Measurements from ENCODE around the gene PTPRD. TPM values are rescaled to one million over a fixed set of nuclear protein-coding genes. Genes with fewer than 3 reads are reported as not detected.
A peak's percentile ranks its signal among the peaks of the same experiment; 100 is the strongest.

The PTPRD gene
- total and polyA plus RNA-seq, 2 donors (not counting 1 experiment from before 2014, with no cell fraction given), result 0.35 to 4.8 TPM

DNA sequence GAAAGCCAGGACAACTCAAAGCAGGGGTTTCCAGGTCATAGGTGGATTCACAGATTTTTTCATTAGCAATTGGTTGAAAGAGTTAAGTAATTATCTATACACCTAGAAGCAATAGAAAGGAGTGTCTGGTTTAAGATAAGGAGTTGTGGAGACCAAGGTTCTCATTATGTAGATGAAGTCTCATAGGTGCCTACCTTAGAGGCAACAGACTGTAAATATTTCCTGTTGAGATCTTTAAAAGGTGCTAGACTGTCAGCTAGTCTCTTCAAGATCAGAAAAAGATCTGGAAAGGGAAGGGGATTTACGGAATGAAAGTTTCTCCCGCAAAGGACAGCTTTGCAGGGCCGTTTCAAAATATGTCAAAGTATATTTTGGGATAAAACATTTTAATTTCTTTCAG is 603.4 kb downstream of the PTPRD start:
- Histone ChIP-seq H3K4me2 (ENCODE audit: extremely low read depth, insufficient read depth, low read length) (no peak overlapping the region), H3K4me3 (replicated peaks in 1 of 4; ENCODE audit: control extremely low read depth in 1 of 4, insufficient read depth in 1 of 4, low read depth in 3 of 4, low read length in 4 of 4) (no peak overlapping the region), H4K20me1 (ENCODE audit: control insufficient read depth, extremely low read depth, insufficient read depth, low read length) (no peaks in the 10 kb centered on the region), H3K27ac (ENCODE audit: insufficient read depth, low read length) (no peak overlapping the region), H3K9ac (ENCODE audit: insufficient read depth, low read length) (no peak overlapping the region), H2AFZ (ENCODE audit: low read length) (no peak overlapping the region), H3K79me2 (ENCODE audit: control insufficient read depth, insufficient read depth, low read length) (no peaks in the 10 kb centered on the region), H3K9me3 (ENCODE audit: control insufficient read depth, insufficient read depth, low read depth, low read length) (no peaks in the 10 kb centered on the region), H3K36me3 (ENCODE audit: control insufficient read depth, insufficient read depth, low read length) (no peaks in the 10 kb centered on the region), H3K27me3 (ENCODE audit: control insufficient read depth, insufficient read depth, low read length) (no peaks in the 10 kb centered on the region), H3K4me1 (ENCODE audit: control insufficient read depth, extremely low read depth, insufficient read depth, low read length) (no peaks in the 10 kb centered on the region)
- no peak for DNase-seq (ENCODE audit: low read depth in 2 of 2)
- TF ChIP-seq, protein P1, sequence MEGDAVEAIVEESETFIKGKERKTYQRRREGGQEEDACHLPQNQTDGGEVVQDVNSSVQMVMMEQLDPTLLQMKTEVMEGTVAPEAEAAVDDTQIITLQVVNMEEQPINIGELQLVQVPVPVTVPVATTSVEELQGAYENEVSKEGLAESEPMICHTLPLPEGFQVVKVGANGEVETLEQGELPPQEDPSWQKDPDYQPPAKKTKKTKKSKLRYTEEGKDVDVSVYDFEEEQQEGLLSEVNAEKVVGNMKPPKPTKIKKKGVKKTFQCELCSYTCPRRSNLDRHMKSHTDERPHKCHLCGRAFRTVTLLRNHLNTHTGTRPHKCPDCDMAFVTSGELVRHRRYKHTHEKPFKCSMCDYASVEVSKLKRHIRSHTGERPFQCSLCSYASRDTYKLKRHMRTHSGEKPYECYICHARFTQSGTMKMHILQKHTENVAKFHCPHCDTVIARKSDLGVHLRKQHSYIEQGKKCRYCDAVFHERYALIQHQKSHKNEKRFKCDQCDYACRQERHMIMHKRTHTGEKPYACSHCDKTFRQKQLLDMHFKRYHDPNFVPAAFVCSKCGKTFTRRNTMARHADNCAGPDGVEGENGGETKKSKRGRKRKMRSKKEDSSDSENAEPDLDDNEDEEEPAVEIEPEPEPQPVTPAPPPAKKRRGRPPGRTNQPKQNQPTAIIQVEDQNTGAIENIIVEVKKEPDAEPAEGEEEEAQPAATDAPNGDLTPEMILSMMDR (conservative IDR thresholded peaks at IDR 0.05 in 1 of 2, IDR thresholded peaks at IDR 0.05 in 1 of 2; ENCODE audit: low read depth in 1 of 2, low read length in 2 of 2), result no peak
- TF ChIP-seq EZH2 (IDR thresholded peaks at IDR 0.05; ENCODE audit: low read length, missing control alignments), result no peak

DNA sequence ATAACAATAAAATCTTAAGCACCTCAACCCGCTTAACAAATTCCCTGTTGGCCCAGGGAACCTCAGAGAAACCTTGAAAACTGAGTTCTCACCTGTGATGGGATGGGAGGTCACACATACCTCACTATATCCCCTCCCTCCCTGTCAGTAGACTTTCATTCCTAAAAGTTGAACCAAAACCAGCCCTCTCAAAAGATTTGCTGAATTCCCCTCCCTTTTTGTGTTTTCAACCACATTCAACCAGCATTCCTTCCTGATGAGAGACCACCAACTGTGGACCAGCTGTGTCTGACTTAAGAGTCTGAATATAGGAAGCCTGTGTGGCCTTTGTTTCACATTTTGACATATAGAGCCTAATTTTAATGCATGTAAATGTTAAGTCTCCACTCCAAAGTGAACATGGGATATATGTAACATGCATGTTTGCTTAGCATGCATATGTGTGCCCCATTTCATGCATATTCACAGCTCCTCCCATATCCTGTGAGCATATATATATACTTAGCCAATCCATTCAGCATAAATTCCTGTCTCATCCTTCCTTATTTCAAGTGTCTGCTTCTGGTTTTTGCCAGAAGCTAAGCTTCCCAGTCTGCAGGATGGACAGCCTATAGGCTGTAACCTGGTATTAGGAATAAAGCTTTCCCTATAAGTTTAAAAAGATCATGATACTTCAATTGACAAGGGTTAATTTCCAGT is 604.6 kb downstream of the PTPRD start:
- Histone ChIP-seq H3K79me2 (ENCODE audit: control insufficient read depth, insufficient read depth, low read length) (no peaks in the 10 kb centered on the region), H3K4me3 (replicated peaks in 1 of 4; ENCODE audit: control extremely low read depth in 1 of 4, insufficient read depth in 1 of 4, low read depth in 3 of 4, low read length in 4 of 4) (no peak overlapping the region), H3K27ac (ENCODE audit: insufficient read depth, low read length) (no peak overlapping the region), H3K4me1 (ENCODE audit: control insufficient read depth, extremely low read depth, insufficient read depth, low read length) (no peaks in the 10 kb centered on the region), H3K9ac (ENCODE audit: insufficient read depth, low read length) (no peak overlapping the region), H4K20me1 (ENCODE audit: control insufficient read depth, extremely low read depth, insufficient read depth, low read length) (no peaks in the 10 kb centered on the region), H3K9me3 (ENCODE audit: control insufficient read depth, insufficient read depth, low read depth, low read length) (no peaks in the 10 kb centered on the region), H2AFZ (ENCODE audit: low read length) (no peak overlapping the region), H3K4me2 (ENCODE audit: extremely low read depth, insufficient read depth, low read length) (no peak overlapping the region), H3K27me3 (ENCODE audit: control insufficient read depth, insufficient read depth, low read length) (no peaks in the 10 kb centered on the region), H3K36me3 (ENCODE audit: control insufficient read depth, insufficient read depth, low read length) (no peaks in the 10 kb centered on the region)
- peak in 1 of 2 donors; percentile 2 for DNase-seq (ENCODE audit: low read depth in 2 of 2)
- TF ChIP-seq, protein P1 (conservative IDR thresholded peaks at IDR 0.05 in 1 of 2, IDR thresholded peaks at IDR 0.05 in 1 of 2; ENCODE audit: low read depth in 1 of 2, low read length in 2 of 2), result no peak
- no peak for TF ChIP-seq EZH2 (IDR thresholded peaks at IDR 0.05; ENCODE audit: low read length, missing control alignments)

DNA sequence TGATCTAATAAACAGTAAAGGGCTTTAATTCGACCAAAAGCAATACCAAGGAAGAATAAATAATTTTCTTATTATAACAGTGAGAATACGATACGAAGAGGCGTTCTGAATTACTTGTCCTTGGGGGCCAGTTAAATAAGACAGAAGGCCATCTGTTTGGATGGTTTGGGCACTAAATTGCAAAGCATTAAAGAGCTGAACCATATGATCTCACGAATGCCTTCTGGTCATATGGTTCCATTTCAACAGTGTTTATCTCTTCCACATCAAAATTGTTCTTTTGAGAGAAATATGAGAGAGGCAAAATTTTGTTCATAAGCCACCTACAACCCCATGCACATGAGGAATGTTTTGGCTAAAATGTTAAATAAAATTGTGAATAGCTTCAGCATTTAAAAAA is 605.4 kb downstream of the PTPRD start:
- Histone ChIP-seq H3K4me1 (ENCODE audit: control insufficient read depth, extremely low read depth, insufficient read depth, low read length) (no peaks in the 10 kb centered on the region), H3K79me2 (ENCODE audit: control insufficient read depth, insufficient read depth, low read length) (no peaks in the 10 kb centered on the region), H2AFZ (ENCODE audit: low read length) (no peak overlapping the region), H3K9me3 (ENCODE audit: control insufficient read depth, insufficient read depth, low read depth, low read length) (no peaks in the 10 kb centered on the region), H4K20me1 (ENCODE audit: control insufficient read depth, extremely low read depth, insufficient read depth, low read length) (no peaks in the 10 kb centered on the region), H3K27ac (ENCODE audit: insufficient read depth, low read length) (no peak overlapping the region), H3K9ac (ENCODE audit: insufficient read depth, low read length) (no peak overlapping the region), H3K4me3 (replicated peaks in 1 of 4; ENCODE audit: control extremely low read depth in 1 of 4, insufficient read depth in 1 of 4, low read depth in 3 of 4, low read length in 4 of 4) (no peak overlapping the region), H3K36me3 (ENCODE audit: control insufficient read depth, insufficient read depth, low read length) (no peaks in the 10 kb centered on the region), H3K4me2 (ENCODE audit: extremely low read depth, insufficient read depth, low read length) (no peak overlapping the region), H3K27me3 (ENCODE audit: control insufficient read depth, insufficient read depth, low read length) (no peaks in the 10 kb centered on the region)
- no peak for DNase-seq (ENCODE audit: low read depth in 2 of 2)
- TF ChIP-seq EZH2 (IDR thresholded peaks at IDR 0.05; ENCODE audit: low read length, missing control alignments), result no peak
- TF ChIP-seq, protein P1 (conservative IDR thresholded peaks at IDR 0.05 in 1 of 2, IDR thresholded peaks at IDR 0.05 in 1 of 2; ENCODE audit: low read depth in 1 of 2, low read length in 2 of 2), result no peak

Measured in fibroblast of lung (primary cell).